ENCODE results near the gene SAV1. TPM values are rescaled to one million over a fixed set of nuclear protein-coding genes. Genes with fewer than 3 reads are reported as not detected.

SAV1 gene
- total and polyA plus RNA-seq, 5 donors = 20.3 to 31.2 (median 28.7) TPM

Other genes with a start within 250 kb of the SAV1 start
- 10 to 100 TPM; 17.6 to 29.0 (median 21.0) TPM for gene MAP4K5, start 135.7 kb downstream of the SAV1 start, total RNA-seq
- 8.4 TPM for gene MAP4K5, start 135.7 kb downstream of the SAV1 start, polyA plus RNA-seq
- gene ATL1, start 108.2 kb downstream of the SAV1 start, total RNA-seq = 1 to 10 TPM; 1.7 to 2.8 (median 2.2) TPM
- 1.4 TPM for gene ATL1, start 108.2 kb downstream of the SAV1 start, polyA plus RNA-seq
- 10 to 100 TPM; 44.3 to 53.2 (median 48.8) TPM for gene NIN, start 162.9 kb upstream of the SAV1 start, total RNA-seq
- 24.4 TPM for gene NIN, start 162.9 kb upstream of the SAV1 start, polyA plus RNA-seq
- not detected for gene ABHD12B, start 203.7 kb upstream of the SAV1 start, total RNA-seq
- gene ABHD12B, start 203.7 kb upstream of the SAV1 start, polyA plus RNA-seq = not detected

All from right cardiac atrium (tissue), 5 donors.